CD4-positive, alpha-beta T cell treated with Interleukin-21 for 1 hour (primary cell): ENCODE measurements around the gene RGPD8.
A peak's percentile ranks its signal among the peaks of the same experiment; 100 is the strongest.
"Not testable (repeated sequence)": the region's sequence is repeated elsewhere in the genome, so short reads cannot be mapped to it uniquely, and the experiment has no call there.

Experiments
- DNase-seq: peaks from one replicate; pipeline ENCODE4 v3.0.0-alpha.2; 2020

Gene RGPD8

DNA sequence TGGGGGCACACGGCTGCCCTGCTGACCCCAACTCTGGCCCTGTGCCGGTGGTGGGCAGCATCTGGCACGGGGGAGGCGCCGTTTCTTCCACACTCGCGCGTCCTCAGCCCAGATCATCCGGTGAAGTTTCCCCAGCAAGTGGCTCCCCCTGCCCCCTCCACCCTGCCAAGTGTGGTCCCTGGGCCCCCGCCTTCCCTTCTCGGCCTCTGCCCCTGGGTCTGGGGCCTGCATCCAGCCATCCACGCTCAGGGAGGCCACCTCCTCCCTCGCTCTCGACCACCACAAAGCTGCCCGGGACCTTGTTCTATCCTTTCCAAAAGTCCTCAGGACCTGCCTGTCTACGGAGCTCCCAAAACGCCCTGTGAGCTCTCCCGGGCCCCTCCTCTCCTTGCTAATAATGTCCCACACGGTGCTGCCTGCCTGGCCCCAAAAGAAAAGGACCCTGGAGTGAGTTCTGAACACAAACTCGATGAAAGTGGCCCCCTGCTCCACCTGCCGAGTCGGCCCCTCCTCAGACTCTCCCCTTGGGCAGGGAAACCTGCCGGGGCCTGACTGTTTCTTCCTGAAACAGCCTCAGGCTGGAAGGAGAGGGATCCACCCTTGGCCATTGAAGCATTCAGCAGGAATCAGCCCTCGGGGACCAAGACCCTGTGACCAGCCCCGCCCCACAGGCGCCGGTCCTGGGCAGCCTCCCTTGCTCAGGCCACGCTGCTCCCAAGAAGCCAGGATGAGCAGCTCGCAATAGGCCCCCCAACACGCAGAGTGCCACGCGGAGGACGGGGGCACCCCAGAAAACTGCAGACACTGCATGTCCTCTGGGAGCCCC lies 1.7 kb upstream of the RGPD8 start:
- DNase-seq: not testable (repeated sequence)

DNA sequence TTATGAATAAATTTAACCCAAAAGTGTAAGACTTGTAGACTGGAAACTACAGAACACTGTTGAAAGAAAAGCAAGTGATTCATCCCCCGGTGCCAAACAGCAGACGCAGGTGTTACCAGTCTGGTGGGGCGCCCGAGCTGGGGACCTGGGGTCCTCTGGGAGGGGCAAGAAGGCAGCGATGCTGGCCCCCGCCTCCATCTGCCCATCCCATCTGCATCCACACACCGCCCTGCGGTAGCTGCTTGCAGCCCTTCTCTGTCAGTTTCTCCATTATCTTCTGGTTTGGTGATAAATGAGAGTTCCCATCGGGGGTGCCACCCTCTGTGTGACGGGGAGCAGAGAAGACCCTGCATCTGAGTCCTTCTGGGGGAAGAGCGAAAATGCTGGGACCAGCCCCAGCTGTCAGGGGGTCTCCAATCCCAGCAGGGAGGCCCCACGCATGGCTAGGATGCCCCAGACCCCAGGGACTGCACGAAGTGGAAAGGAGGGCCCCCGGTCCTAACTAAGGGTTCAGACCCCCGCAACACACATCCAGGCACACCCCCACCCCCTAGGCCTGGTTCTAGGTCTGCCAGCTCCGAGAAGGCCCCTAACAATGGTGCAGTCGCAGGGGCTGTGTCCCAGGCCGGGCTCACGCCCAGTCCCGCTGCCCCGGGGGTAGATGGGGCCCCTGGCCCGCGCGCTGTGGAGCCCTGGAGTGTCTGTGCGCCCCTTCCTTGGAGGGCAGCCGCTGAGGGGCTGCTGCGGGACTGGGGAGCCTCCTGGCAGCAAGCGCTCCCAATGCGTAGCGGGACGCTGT lies 686 bp upstream of the RGPD8 start:
- DNase-seq: no peak

DNA sequence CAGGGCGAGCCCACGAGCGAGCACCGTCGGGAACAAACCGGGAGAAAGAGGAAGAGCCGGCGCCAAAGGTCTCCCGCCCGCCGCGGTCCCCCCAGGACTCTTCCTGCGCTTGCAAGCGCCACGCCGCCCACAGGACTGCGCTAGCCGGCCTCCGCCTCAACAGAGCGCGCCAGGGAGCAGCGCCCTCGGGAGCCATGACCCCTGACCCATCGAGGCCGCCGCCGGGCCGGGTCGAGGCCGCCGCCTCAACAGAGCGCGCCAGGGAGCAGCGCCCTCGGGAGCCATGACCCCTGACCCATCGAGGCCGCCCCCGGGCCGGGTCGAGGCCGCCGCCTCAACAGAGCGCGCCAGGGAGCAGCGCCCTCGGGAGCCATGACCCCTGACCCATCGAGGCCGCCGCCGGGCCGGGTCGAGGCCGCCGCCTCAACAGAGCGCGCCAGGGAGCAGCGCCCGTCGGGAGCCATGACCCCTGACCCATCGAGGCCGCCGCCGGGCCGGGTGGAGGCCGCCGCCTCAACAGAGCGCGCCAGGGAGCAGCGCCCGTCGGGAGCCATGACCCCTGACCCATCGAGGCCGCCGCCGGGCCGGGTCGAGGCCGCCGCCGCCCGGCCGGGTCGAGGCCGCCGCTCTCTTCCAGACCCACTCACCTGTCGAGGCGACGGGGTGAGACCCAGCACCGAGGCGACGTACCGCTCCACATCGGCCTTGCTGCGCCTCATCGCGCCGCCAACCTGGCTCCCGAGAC lies 538 bp downstream of the RGPD8 start:
- peak; percentile 40 for DNase-seq

DNA sequence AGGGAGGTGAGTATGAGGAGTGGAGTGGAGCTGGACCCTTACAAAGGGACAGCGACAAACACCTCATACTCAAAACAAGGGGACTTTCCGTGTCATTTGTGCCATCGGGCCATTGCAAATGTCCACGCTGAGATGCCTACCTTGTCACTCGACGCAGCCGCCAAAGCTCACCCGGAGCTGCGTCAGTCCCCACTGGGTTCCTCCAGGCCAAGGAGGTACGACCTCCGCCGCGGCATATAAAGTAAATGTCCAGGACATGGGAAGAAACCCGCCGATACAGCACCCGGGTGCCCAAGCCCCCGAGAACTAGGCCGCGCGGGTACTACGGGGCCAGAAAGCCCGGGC lies 1.1 kb downstream of the RGPD8 start:
- peak; percentile 4 for DNase-seq

DNA sequence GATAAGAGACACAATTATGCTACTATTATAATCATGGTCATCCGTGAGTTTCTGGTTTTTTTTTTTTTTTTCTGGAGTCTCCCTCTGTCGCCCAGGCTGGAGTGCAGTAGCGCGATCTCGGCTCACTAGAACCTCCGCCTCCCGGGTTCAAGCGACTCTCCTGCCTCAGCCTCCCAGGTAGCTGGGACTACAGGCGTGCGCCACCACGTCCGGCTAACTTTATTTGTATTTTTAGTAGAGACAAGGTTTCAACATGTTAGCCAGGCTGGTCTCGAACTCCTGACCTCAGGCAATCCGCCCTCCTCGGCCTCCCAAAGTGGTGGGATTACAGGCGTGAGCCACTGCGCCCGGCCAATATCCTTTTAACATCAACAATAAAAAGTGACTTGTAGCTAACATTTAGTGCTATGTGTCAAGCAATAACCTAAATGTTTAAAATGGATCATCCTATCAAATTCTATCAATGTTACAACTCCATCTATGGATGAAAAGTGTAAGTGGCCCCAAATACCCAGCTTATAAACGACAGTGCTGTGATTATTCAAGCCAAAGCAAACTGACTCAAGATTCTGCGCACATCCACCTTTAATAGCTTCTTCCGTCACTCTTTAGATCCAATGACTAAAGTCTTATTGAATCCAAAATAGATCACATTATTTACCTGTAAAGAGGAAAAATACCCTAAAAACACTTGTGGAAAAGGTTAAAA lies 1.7 kb downstream of the RGPD8 start:
- not testable (repeated sequence) for DNase-seq

DNA sequence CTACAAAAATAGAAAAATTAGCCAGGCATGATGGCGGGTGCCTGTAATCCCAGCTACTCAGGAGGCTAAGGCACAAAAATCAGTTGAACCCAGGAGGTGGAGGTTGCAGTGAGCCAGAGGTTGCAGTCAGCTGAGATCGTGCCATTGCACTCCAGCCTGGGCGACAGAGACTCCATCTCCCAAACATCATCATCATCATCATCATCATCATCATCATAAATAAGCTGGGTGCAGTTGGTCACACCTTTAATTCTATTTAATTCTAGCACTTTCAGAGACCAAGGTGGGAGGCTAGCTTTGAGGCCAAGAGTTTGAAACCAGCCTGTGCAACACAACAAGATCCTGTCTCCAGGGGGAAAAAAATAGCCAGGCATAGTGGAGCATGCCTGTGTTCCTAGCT lies 8.9 kb downstream of the RGPD8 start:
- not testable (repeated sequence) for DNase-seq

DNA sequence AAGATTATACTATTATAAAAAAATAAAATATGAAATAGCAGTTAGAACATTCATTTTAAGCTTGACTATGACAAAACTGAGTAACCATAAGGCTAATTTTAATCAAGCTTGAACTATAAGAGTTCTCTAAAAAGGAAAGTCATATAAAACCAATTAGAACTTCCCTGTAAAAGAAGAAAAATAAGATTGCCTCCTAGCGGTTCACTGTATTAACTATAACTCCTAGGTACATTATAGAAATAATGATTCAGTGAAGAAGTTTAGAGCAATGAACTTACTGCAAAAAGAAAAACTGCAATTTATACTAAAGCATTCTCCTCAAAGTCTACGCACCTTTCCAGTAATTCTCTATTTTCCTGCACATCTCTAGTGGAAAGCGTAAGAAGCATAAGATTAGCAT lies 16.6 kb downstream of the RGPD8 start:
- not testable (repeated sequence) for DNase-seq

DNA sequence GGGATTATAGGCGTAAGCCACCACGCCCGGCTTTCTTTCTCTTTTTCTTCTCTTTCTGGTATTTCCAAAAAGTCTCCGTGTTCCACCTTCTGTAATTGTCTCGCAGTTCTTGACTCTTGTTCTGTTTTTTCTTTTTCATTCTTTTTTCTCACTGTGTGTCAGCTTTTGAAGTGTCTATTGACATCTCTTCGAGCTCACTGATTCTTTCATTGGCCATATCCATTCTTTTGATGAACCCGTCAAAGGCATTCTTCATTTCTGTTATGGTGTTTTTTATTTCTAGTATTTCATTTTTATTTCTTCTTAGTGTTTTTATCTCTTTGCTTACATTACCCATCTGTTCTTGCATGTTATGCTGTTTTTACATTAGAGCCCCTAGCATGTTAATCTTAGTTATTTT lies 73.4 kb downstream of the RGPD8 start:
- not testable (repeated sequence) for DNase-seq

DNA sequence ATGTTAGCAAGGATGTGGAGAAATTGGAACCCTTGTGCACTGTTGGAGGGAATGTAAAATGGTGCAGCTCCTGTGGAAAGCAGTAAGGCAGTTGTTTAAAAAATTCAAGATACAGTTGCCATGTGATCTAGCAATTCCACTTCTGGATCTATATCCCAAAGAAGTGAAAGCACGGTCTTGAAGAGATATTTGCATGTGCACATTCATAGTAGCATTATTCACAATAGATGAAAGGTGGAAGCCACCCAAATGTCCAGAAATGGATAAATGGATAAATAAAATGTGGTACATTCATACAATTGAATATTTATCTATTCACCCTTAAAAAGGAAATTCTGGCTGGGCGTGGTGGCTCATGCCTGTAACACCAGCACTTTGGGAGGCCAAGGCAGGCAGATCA lies 79.1 kb downstream of the RGPD8 start:
- not testable (repeated sequence) for DNase-seq

DNA sequence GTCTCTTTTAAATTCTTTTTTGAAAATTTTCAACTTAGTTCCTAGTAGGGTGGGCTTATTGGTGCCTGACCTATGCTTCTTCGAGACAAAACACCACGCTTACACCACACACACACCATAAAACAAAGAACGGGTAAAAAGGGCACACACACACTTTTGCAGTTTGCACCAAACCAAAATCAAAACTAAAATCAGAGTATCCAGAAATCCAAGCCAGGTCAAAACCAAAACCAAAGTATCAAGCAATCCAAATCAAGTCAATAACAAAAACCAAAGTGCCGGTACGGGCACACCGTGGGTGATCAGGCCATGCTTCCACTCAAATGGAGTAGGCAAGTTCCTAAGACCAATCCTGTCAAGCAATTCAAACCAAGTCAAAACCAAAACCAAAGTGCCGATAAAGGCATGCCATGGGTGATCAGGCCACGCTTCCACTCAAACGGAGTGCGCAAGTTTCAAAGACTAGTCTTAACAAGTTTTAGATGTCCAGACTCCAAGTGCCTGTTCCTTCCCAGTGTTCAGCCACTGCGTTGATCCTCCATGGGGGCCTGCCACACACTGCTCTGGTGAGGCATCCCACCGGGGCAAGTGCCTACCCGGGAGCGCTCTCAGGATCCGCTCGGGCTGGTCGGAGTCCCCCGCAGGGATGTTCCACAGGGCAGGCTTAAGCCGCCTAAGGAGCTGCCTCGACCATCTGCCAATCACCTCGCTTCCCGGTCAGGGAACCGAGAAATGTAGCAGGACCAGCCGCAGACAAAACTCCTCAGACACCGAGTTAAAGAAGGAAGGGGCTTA lies 80.4 kb downstream of the RGPD8 start:
- not testable (repeated sequence) for DNase-seq

DNA sequence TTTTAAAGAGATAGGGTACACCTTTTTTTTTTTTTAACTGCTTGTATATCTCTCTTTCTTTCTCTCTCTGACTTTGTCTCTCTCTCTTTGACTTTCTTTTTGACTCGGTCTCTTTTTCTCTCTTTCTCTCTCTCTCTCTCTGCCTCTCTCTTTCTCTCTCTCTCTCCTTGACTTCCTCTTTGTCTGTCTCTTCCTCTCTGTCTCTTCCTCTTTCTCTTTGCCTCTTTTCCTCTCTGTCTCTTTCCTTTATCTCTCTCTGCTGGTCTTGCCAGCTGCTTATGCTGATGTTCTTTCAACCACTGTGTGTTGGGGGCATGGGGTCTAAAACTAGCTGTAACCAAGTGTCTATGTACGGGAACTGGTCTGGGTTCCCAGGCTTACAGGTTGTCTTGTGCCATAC lies 81.2 kb downstream of the RGPD8 start:
- DNase-seq: not testable (repeated sequence)

DNA sequence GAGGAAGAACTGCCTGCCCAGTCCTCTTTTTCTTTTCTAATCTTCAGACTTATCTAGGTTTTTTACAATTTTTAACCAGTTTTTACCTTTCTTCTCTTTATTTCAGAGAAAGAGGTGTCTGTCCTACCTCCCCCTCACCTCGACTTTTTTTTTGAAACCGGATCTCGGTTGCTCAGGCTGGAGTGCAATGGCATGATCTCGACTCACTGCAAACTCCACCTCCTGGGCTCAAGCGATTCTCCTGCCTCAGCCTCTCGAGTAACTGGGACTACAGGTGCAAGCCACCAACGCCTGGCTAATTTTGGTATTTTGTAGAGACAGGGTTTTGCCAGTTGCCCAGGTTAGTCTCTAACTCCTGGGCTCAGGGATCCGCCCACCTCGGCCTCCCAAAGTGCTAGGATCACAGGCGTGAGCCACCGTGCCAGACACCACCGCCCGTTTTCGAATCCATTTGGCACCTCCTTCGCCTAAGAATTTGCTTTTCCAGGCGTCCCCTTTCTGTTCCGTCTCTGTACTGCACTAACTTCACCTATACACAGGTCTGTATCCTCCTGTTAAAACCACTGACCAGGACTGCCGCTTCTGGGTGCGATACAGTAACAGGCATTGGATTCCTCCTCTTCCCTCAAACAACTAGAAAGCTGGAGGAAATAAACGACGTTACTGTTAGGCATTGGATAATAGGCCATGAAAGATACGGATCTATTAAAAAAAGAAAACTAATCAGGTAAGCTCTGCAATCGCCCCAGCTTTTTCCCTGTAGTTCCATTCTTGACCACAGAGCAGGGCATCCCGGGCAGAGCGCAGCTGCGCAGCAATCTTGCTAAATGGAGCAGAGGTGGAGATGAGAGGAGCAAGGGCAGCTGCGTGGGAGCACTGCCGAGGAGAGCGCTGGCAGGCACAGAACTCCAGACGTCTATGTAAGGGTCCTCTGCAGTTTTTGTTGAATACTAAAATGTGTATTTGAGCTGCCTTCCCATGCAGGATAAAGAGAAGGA lies 88.1 kb downstream of the RGPD8 start:
- no peak for DNase-seq

DNA sequence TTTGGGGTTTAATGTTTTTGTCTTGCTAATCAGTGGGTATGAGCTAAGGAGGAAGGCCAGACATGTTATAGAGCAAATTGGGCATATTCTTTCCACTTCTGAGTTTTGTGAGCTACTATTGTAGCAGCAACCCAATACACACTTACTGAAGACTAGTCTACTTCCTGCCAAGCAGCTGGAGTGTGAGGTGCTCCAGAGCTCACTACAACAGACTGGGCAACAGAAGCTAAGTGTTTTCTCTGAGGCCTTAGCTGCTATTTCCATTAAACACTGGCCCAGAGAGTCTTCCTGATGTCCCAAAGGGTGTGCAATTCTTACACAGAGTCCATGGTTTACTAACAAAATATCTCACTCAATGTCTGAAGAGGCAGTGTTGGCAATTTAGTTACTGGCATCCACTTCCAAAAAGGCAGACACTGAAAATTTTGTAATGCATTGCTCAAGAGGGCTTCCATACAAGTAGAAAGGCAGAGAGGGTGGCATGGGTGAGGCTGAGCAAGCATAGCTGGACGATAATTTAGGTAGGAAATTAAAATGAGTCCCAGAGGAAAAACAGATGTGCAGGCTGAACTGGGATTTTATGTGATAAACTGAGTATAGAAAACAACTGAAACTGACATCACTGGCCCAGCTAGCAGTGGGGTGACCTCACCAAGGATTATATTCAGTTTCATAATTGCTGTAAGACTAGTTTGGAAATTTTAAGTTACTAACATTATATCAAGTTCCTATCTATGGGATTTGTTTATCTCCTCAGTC lies 89.4 kb downstream of the RGPD8 start:
- no peak for DNase-seq

DNA sequence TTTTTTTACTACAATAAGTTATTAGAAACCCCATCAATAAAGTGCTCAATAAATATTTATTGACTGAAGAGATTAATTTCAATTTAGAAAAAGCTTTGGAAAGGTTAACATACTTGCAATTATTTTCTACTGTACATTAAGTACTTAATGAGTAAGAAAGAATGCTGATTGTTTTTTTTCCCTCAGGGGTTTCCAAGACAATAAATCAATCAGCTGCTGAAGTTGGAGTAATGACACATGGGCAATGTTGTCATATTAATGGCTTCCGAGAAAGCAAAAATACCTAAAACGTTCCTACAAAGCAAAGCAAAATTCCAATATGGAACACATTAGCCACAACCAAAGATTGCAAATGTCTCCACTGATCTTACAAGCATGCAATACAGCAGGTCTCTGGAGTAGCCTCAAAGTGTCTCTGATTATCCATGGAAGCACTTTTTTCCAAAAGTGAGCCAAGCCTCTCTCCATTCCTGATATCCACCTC lies 91.3 kb downstream of the RGPD8 start:
- DNase-seq: no peak

DNA sequence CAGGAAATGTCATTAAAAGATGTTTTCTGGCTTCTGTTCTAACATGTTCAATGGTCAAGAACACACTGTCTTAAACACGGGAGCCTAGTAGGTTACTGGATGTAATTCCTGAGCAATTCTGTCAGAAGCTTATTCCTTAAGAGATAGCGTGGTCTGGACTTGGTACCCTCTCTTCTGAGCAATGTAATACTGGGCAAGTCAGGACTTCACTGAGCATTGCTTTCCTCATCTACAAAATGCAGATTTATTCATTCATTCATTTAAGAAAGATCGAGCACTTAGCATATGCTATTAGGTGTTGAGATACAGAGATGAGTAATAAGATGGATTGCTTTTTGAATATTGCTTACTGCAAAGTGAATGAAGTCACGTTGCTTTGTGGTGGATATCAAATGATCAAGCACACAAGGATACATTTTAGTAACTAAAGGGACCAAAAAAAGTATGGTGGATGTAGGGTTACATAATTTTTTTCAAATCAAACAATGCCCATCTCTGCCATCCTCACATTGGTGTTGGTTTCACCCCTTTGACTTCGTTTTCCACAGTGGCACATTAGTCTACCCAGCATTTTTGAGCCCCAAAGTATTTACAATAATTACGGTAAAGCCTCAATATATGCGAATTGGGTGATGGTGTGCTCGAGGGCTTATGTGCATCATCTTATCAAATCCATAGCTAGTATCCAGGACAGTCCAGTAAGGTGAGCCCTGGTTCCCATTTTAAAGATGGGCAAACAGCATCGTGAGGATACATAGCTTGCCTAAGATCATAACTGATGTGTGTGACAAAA lies 92.8 kb downstream of the RGPD8 start:
- no peak for DNase-seq

DNA sequence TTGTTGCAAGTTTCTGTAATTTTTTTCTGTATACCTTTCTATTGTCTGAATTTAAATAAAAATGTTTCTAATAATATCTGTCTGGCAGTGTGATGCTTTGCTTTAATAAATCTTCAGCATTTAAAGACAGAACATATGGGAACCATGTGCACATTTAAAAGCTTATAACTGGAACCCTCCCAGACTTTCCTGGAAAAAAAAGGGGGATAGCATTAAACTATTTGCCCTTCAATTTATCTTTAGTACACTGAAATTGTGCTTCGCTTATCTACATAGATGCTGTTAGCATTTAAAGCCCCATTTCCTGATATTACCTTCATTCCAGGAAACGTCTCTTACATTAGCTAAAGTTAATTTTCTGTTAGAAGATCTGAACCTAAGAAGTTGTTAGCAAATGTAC lies 93.5 kb downstream of the RGPD8 start:
- no peak for DNase-seq

DNA sequence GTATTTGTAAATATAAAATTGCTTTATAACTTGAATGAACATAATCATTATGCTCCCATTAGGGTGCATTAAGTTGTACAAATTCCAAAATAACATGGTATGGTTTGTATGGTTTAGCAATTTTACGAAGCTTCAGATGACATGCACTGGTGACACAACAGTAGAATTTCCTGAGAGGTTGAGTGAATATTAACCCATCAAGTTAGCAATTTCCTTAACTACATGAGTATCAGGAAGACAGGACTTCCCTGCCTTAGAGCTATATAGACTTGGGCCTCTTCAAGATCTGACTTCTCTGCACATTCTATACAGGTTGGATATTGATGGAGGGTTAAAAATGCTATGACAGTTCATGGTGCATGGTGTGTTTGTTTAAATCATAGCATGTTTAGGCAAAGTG lies 97.8 kb downstream of the RGPD8 start:
- DNase-seq: no peak

DNA sequence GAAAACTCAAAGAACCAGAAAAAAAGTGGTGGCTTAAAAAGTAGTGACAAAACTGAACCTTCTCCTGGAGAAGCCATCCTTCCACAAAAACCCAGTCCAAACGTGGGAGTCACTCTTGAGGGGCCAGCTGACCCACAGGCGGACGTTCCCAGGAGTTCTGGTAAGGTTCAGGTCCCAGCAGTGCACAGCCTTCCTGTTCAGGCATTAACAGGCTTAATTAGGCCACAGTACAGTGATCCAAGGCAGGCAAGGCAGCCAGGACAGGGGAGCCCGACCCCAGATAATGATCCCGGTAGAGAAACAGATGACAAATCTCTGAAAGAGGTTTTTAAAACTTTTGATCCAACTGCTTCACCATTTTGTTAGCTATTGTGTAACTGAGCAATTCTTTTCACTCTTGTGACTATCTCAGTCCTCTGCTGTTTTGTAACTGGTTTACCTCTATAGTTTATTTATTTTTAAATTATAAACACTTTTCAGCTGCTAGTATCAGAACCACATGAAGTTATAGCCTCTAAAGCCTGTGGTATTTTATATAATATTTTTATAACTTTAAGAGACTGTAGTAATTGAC lies 101.2 kb downstream of the RGPD8 start:
- no peak for DNase-seq

DNA sequence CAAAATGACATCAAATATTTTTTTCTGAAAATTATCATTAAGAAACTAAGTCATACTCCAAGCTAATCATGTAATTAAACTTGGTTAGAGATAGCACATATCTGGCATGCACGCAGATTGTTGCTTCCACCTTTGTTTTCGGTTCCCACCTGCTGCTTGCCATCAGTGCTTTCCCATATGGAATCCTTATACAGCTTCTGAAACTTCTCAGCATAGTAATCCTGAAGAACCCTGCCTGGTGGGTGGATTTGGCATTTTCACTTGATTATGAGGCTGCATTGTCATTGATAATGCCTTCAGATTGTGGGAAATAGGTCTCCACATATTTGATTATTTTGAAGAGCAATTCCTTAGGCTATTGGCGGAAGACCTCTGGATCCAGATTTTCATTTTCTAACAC lies 110.5 kb downstream of the RGPD8 start:
- no peak for DNase-seq
